SK-N-SH (cell line): ENCODE data around the gene FOXK1. TPM values are rescaled to one million over a fixed set of nuclear protein-coding genes. Genes with fewer than 3 reads are reported as not detected.
"Not testable (repeated sequence)": the region's sequence is repeated elsewhere in the genome, so short reads cannot be mapped to it uniquely, and the experiment has no call there.

ENCODE experiments used
- CTCF ChIA-PET: fragments of 300-600, 350-600 bp; formaldehyde crosslinking; extraction: SDS; loops from one replicate; lab custom pipeline; 2021; lab: Yijun Ruan, JAX
- POLR2A ChIA-PET: fragments of 350-600 bp; sonication (Branson Sonifier 250); formaldehyde crosslinking; extraction: SDS; loops from one replicate; lab custom pipeline; 2020; ENCODE audit warnings: antibody characterized with exemption, inconsistent platforms; lab: Yijun Ruan, JAX
- DNase-seq: peaks from one replicate; pipeline ENCODE4 v3.0.0; 2012
- H2AFZ ChIP-seq: fragments of 200-600 bp; sonication (generic); 2 replicates; pipeline ENCODE4 v1.8.1; 2016; ENCODE audit warnings: antibody characterized with exemption, mild to moderate bottlenecking, low read depth
- H3F3A ChIP-seq: fragments of 200-600 bp; sonication (generic); replicated peaks from 2 replicates; pipeline ENCODE3; 2016; ENCODE audit warnings: antibody characterized with exemption, mild to moderate bottlenecking; ENCODE audit not compliant: insufficient read depth
- H3K27ac ChIP-seq, 2 experiments: fragments of 200-500 bp in 1 of 2; fragments of 200-600 bp in 1 of 2; sonication (Bioruptor generic) in 1 of 2; sonication (generic), shearing (Covaris generic) in 1 of 2; 2 replicates each; pipeline versions ENCODE4 v1.5.1 to v1.6.1; 2014 to 2016; ENCODE audit warnings: low read depth in 2 of 2, inconsistent platforms in 1 of 2, low read length in 1 of 2, mild to moderate bottlenecking in 1 of 2, mixed read lengths in 1 of 2
- H3K27me3 ChIP-seq: fragments of 200-600 bp; sonication (generic), shearing (Covaris generic); 2 replicates; pipeline ENCODE4 v1.6.1; 2016; ENCODE audit warnings: mixed run types; ENCODE audit not compliant: insufficient read depth
- H3K36me3 ChIP-seq, 2 experiments: fragments of 200-500 bp in 1 of 2; fragments of 200-600 bp in 1 of 2; sonication (Bioruptor generic) in 1 of 2; sonication (generic) in 1 of 2; replicated peaks in 1 of 2; 2 replicates each; pipeline versions ENCODE3 to v1.5.1; 2014 to 2016; ENCODE audit warnings: low read length in 1 of 2, mild to moderate bottlenecking in 1 of 2; ENCODE audit not compliant: insufficient read depth in 2 of 2, control insufficient read depth in 1 of 2
- H3K4me1 ChIP-seq, 2 experiments: fragments of 200-500 bp in 1 of 2; fragments of 200-600 bp in 1 of 2; sonication (Bioruptor generic) in 1 of 2; sonication (generic), shearing (Covaris generic) in 1 of 2; 2 replicates each; pipeline versions ENCODE4 v1.5.1 to v1.6.1; 2014 to 2016; ENCODE audit warnings: low read depth in 1 of 2, low read length in 1 of 2, mixed run types in 1 of 2; ENCODE audit not compliant: insufficient read depth in 2 of 2, control insufficient read depth in 1 of 2
- H3K4me2 ChIP-seq: fragments of 200-600 bp; sonication (generic), shearing (Covaris generic); 2 replicates; pipeline ENCODE4 v1.6.1; 2017; ENCODE audit warnings: mixed run types
- H3K4me3 ChIP-seq, 2 experiments: fragments of 200-500 bp in 1 of 2; fragments of 200-600 bp in 1 of 2; sonication (Bioruptor generic) in 1 of 2; sonication (generic), shearing (Covaris generic) in 1 of 2; 2 replicates each; pipeline versions ENCODE4 v1.5.1 to v1.8.1; 2014 to 2016; ENCODE audit warnings: low read depth in 2 of 2, inconsistent platforms in 1 of 2, low read length in 1 of 2, mild to moderate bottlenecking in 1 of 2, mixed read lengths in 1 of 2, moderate library complexity in 1 of 2
- H3K79me2 ChIP-seq: fragments of 200-600 bp; sonication (generic); 2 replicates; pipeline ENCODE4 v1.8.1; 2017; ENCODE audit warnings: mild to moderate bottlenecking; ENCODE audit not compliant: insufficient read depth
- H3K9ac ChIP-seq: fragments of 200-600 bp; sonication (generic); 2 replicates; pipeline ENCODE4 v1.6.1; 2017; ENCODE audit warnings: mixed run types
- H3K9me2 ChIP-seq: fragments of 200-600 bp; sonication (generic); 2 replicates; pipeline ENCODE4 v1.6.1; 2017; ENCODE audit warnings: mixed run types
- H3K9me3 ChIP-seq: fragments of 200-600 bp; sonication (generic); 2 replicates; pipeline ENCODE4 v1.6.1; 2017; ENCODE audit warnings: mixed run types, mild to moderate bottlenecking, moderate library complexity
- H4K20me1 ChIP-seq: fragments of 200-600 bp; sonication (generic); 2 replicates; pipeline ENCODE4 v1.6.1; 2017; ENCODE audit warnings: mild to moderate bottlenecking, mixed run types; ENCODE audit not compliant: insufficient read depth
- CHD2 ChIP-seq: fragments of 150-350 bp; IDR thresholded peaks from 2 replicates; pipeline ENCODE4 v1.6.1; 2018; ENCODE audit warnings: low read length; ENCODE audit not compliant: partially characterized antibody
- ELF1 ChIP-seq: IDR thresholded peaks from 2 replicates; pipeline ENCODE4 v1.4.0; 2012
- EP300 ChIP-seq, 2 experiments: IDR thresholded peaks; 2 replicates each; pipeline versions ENCODE4 v1.4.0 to v1.6.1; 2012; ENCODE audit warnings: borderline replicate concordance in 1 of 2, low read depth in 1 of 2, low read length in 1 of 2
- FOSL2 ChIP-seq: IDR thresholded peaks from 2 replicates; pipeline ENCODE4 v1.4.0; 2012; ENCODE audit warnings: low read depth, mild to moderate bottlenecking, moderate library complexity, borderline replicate concordance
- GATA2 ChIP-seq: sonication (generic); formaldehyde crosslinking; IDR thresholded peaks from 2 replicates; pipeline ENCODE4 v1.5.0; 2020; ENCODE audit warnings: mild to moderate bottlenecking, missing genetic modification reagents
- RAD21 ChIP-seq: IDR thresholded peaks from 2 replicates; pipeline ENCODE4 v1.6.1; 2012; ENCODE audit warnings: mild to moderate bottlenecking, low read length
- SIN3A ChIP-seq: IDR thresholded peaks from 2 replicates; pipeline ENCODE4 v1.6.1; 2012; ENCODE audit warnings: low read depth, mild to moderate bottlenecking, low read length, moderate library complexity, borderline replicate concordance
- SMC3 ChIP-seq: IDR thresholded peaks from 2 replicates; pipeline ENCODE4 v1.6.1; 2012; ENCODE audit warnings: low read depth, low read length, improper control_type of control experiment
- TAF1 ChIP-seq: IDR thresholded peaks from 2 replicates; pipeline ENCODE4 v1.6.1; 2012; ENCODE audit warnings: low read depth, mild to moderate bottlenecking, low read length, moderate library complexity, borderline replicate concordance
- TEAD4 ChIP-seq: IDR thresholded peaks from 2 replicates; pipeline ENCODE4 v1.4.0; 2012; ENCODE audit warnings: mild to moderate bottlenecking, borderline replicate concordance; ENCODE audit not compliant: insufficient read depth
- YY1 ChIP-seq: IDR thresholded peaks from 2 replicates; pipeline ENCODE4 v1.4.0; 2012; ENCODE audit warnings: low read depth, mild to moderate bottlenecking
- WGBS: methylation state at CpG from one replicate; pipeline ENCODE4 v1.1.6; 2017; ENCODE audit warnings: low lambda C conversion rate; 5-methylcytosine and 5-hydroxymethylcytosine counted together
- polyA plus RNA-seq, 3 experiments: library from polyadenylated mRNA; depleted of rRNA; stranded (reverse); fragments of >200 nt; gene quantifications; 2 replicates each; pipeline ENCODE4 v1.2.3, GENCODE V29; 2012

FOXK1 gene
- polyA plus RNA-seq, 1 of the 3 experiments (the other 2 are of a cell fraction) = 4.7 TPM

DNA sequence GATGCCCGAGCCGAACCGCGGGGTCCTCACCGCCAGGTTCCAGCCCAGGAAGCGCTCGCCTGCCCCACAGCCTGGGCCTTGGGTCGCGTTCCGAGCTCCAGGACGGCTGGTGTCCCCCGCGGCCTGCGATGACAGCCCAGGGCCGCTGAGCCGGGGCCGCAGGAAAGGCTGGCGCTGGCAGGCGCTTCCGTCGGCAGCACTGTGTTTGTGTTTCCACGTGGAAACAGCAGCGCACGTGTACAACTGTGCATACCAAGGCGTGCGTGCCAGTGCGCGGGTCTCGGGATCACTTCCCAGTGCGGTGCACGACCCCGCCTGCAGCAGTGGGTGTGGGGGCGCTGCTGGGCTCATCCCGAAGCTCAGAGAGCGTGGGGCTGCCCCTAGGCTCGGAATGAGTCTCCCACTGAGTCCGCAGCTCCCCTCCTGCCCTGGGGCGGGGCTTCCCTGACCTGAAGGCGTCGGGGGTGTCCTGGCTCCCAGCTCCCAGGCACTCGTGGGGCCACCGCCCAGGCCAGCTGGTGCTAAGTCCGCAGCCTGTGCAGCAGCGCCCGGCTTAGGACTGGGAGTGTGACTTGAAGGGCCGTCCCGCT lies 110.5 kb downstream of the FOXK1 start:
- Histone ChIP-seq H2AFZ (no peak overlapping the region), H3K36me3 (peaks cover 15 to 51% of the 10 kb centered on the region in 2 experiments), H3K9me3 (no peaks in the 10 kb centered on the region), H3K27me3 (no peaks in the 10 kb centered on the region), H3K4me3 (no peak overlapping the region), H4K20me1 (no peaks in the 10 kb centered on the region), H3K4me2 (no peak overlapping the region), H3K79me2 (no peaks in the 10 kb centered on the region), H3K4me1 (no peaks in the 10 kb centered on the region), H3F3A (no peaks in the 10 kb centered on the region), H3K9ac (no peak overlapping the region), H3K9me2 (no peaks in the 10 kb centered on the region), H3K27ac (no peak overlapping the region)
- no peak for DNase-seq
- WGBS = 95% methylated on average over 26 of the region's 47 CpGs
- ChIA-PET POLR2A (interaction anchor here (0.5 to 1.9 kb wide), 2 partner anchors 17 to 644 kb away, joined by 3 to 6 read pairs; partner anchors contain the start of gene AP5Z1), CTCF (interaction anchor here (1.0 to 5.2 kb wide), 10 partner anchors 9 to 382 kb away, joined by 3 to 31 read pairs (median 4); partner anchors contain the start of genes AP5Z1 and RADIL)
- no peak for TF ChIP-seq TEAD4
- no peak for TF ChIP-seq ELF1
- no peak for TF ChIP-seq GATA2
- TF ChIP-seq EP300 (IDR thresholded peaks at IDR 0.05; ENCODE audit: borderline replicate concordance in 1 of 2, low read depth in 1 of 2, low read length in 1 of 2) = no peak
- TF ChIP-seq SIN3A = no peak
- no peak for TF ChIP-seq TAF1
- no peak for TF ChIP-seq CHD2
- TF ChIP-seq SMC3 = no peak
- TF ChIP-seq FOSL2 = no peak
- no peak for TF ChIP-seq RAD21
- no peak for TF ChIP-seq YY1

DNA sequence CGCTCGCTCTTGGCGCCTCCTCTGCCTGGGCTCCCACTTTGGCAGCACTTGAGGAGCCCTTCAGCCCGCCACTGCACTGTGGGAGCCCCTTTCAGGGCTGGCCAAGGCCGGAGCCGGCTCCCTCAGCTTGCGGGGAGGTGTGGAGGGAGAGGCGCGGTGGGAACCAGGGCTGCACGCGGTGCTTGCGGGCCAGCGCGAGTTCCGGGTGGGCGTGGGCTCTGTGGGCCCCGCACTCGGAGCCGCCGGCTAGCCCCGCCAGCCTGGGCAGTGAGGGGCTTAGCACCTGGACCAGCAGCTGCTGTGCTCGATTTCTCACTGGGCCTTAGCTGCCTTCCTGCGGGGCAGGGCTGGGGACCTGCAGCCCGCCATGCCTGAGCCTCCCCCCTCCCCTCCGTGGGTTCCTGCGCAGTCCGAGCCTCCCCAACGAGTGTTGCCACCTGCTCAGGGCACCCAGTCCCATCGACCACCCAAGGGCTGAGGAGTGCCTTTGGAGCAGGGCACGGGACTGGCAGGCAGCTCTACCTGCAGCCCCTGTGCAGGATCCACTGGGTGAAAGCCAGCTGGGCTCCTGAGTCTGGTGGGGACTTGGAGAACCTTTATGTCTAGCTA lies 111.4 kb downstream of the FOXK1 start:
- H4K20me1 ChIP-seq, H2AFZ ChIP-seq, H3F3A ChIP-seq, DNase-seq, H3K27ac ChIP-seq, H3K79me2 ChIP-seq, H3K9me2 ChIP-seq, H3K9me3 ChIP-seq, H3K9ac ChIP-seq, H3K27me3 ChIP-seq, H3K4me3 ChIP-seq, H3K4me2 ChIP-seq, H3K4me1 ChIP-seq: not testable (repeated sequence)
- WGBS = 97% methylated on average over 18 of the region's 30 CpGs
- ChIA-PET POLR2A (interaction anchor here (1.9 kb wide), 1 partner anchor 18 kb away, joined by 6 read pairs; the partner anchor contains the start of gene AP5Z1), CTCF (interaction anchor here (1.2 to 5.2 kb wide), 5 partner anchors 17 to 381 kb away, joined by 3 to 31 read pairs (median 10); partner anchors contain the start of genes AP5Z1 and RADIL)
- peaks cover 15 to 42% of the 10 kb centered on the region in 2 experiments for H3K36me3 ChIP-seq

DNA sequence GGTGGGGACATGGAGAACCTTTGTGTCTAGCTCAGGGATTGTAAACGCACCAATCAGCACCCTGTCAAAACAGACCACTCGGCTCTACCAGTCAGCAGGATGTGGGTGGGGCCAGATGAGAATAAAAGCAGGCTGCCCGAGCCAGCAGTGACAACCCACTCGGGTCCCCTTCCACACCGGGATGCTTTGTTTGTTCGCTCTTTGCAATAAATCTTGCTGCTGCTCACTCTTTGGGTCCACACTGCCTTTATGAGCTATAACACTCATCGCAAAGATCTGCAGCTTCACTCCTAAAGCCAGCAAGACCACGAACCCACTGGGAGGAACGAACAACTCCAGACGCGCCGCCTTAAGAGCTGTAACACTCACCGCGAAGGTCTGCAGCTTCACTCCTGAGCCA lies 112.1 kb downstream of the FOXK1 start:
- ChIA-PET POLR2A (interaction anchor here (1.9 kb wide), 1 partner anchor 18 kb away, joined by 6 read pairs; the partner anchor contains the start of gene AP5Z1), CTCF (interaction anchor here (4.3 kb wide), 1 partner anchor 291 kb away, joined by 26 read pairs; no protein-coding TSS in a partner anchor)
- H3K36me3 ChIP-seq = peaks cover 15 to 35% of the 10 kb centered on the region in 2 experiments
- not testable (repeated sequence) for H3K9me3 ChIP-seq, H4K20me1 ChIP-seq, H3K4me2 ChIP-seq, DNase-seq, H2AFZ ChIP-seq, H3F3A ChIP-seq, H3K4me1 ChIP-seq, H3K27me3 ChIP-seq, H3K27ac ChIP-seq, H3K4me3 ChIP-seq, H3K79me2 ChIP-seq, H3K9me2 ChIP-seq, H3K9ac ChIP-seq
- 86% methylated on average over 14 of the region's 14 CpGs for WGBS
